Stimulated activated CD4-positive, alpha-beta T cell treated with anti-CD3 and anti-CD28 coated beads, TNF-alpha, amount 100 ng/mL, for 1 hour (primary cell): Measurements from ENCODE around the gene NOC4L.

Source experiments
- DNase-seq, 3 donors: peaks; one replicate each; pipeline ENCODE4 v3.0.0-alpha.2; 2020; ENCODE audit warnings: low read depth in 3 of 3, low spot score in 1 of 3

Gene NOC4L

DNA sequence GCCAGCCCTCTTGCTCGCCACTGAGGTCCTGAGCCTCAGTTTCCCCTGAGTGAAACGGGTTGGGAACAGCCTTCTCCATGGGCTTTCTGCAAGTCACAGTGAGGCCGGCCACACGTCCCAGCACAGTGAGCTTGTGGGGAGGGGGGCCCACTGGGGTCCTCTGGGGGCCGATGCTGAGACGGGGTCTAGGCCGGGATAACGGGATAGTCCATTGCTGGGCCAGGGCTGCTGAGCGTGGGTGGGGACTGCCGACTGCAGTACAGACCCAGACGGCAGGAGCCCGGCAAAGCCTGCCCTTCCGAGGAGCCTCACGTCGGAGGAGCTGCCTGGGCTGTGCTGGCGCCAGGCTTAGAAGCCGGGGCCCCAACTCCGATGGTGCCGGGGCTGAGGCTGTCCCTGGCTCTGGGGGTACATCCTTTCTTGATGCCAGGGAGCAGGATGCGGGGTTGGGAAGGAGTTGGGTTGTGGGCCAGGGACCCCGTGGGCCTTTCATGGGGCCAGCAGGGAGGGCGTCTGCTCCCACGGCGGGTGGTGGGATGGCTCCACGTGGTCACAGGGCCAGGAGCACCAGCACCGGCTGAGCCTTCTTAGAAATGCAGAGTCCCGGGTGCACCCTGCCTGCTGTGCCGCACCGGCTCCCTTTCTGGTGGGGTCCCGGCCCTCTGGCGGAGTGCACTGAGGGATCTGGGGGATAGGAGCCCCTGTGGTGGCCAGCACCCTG, 24.2 kb downstream of the NOC4L start:
- DNase-seq, result no peak

GRCh38 chr12:132169376-132169775, 25.1 kb downstream of the NOC4L start:
- no peak for DNase-seq

DNA sequence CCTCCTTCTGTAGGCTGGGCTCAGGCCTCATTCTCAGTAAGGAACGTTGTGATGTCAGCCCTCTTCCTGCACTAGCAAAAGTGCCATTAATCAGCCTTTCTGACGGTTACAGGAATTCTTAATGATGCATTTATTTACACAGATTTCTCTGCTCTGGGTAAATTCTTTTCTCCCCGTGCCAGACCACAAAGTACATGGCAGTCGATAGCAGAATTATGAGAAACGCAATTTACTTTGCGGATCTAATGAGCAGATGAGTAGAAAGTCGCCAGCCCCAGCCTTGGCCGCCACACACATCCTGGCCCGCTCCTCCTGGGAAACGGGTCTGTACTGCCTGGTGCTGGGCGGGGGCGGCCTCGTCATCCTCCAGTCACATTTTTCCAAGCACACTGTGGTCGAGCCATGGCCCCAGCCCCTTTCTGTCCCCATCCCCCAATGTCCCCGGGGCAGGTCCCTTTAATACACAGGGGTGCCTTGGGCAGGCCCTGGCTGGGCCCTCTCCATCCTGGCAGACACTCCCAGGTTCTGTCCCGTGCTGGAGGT, 25.9 kb downstream of the NOC4L start:
- no peak for DNase-seq

DNA sequence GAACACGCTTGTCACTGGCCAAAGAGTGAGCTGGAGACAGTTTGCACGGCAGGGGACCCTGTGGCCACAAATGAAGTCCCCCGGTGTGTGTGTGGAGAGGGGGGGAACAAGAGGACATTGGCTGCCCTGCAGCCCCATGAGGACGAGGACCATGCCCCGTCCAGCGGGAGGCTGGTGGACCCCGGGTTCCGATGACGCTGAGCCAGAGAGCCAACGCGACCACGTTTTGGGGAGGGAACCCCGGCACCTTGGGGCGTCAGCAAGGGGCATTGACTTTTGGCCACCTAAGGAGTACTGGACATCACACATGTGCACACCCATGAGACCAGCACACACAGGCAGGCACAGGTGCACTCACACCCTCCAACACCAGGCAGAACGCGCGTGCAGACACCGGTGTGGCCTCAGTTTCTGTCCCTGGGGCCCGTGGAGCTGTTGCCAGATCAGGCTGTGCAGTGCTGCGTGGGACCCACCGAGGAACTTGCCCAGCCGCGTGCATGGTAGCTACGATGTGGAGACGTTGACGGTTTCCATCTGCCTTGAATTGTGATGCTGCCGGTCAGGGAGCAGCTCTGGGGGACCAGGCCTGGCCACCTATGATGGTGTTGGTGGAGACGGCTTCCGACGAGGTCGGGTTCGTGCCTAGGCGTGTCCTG, 26.5 kb downstream of the NOC4L start:
- no peak for DNase-seq

DNA sequence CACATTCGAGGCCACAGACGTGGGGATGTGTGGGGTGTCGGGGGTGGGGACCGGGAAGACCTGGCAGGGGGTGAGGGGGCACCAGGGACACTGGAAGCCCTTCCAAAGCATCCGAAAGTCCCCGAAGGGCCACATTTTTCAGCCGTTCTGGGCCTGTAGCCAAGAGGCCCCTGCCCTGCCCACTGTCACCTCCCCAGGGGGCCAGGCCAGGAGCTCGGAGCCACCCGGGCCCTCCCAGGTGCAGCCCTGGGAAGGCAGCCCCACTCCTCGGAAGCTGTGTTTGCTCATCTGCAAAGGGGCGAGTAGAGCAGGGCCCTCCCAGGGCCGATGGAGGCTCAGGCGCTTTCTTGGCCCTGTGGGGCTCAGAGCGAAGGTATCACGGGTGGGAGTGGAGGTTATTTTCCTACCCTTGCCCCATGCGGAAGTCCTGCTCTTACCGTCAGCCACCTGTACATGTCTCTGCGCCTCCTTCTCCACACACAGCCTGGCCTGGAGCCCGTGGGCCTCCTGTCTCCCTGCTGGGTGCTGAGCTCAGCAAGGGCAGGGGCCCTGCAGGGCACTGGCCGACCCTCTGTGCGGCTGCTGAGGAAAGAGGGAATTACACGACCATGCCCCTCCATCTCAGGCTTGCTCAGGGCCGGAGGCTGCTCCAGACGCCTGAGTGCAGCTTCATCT, 27.2 kb downstream of the NOC4L start:
- DNase-seq, result no peak

GRCh38 chr12:132171968-132172521, 27.8 kb downstream of the NOC4L start:
- no peak for DNase-seq

GRCh38 chr12:132172619-132173018, 28.4 kb downstream of the NOC4L start:
- no peak for DNase-seq

GRCh38 chr12:132173135-132174014, 29.1 kb downstream of the NOC4L start:
- DNase-seq, result no peak

- DNase-seq, result no peak
Measured at GRCh38 chr12:132174015-132174838, 30.0 kb downstream of the NOC4L start.

DNA sequence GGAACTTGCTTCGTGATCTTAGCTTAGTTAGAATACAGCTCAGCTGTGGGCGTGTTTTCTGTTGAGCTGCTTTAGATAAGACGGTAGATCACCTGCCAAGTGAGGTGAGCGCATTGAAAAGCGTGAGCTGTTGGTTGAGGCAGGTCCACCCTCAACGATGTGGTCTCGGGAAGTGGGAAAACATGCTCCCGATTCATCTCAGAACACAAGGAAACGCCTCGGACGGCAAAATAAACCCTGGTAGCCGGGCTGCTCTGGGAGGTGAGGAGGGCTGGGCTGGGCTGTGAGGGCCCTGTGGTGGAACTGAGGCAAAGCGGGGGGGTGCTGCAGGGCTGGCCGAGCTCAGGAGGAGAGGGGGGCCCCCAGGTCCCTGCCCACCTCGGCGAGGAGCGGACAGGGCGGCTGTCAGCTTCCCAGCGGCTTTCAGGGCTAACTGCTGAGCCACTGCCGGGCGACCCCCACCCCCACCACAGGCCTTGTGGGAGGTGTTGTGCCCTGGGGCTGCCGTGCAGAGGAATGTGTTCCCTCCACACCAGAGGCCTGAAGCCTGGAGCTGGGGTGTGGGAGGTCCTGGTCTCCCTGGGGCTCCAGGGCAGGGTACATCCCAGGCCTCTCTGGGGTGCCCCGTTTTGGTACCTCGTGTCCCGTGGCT, 30.7 kb downstream of the NOC4L start:
- no peak for DNase-seq

DNA sequence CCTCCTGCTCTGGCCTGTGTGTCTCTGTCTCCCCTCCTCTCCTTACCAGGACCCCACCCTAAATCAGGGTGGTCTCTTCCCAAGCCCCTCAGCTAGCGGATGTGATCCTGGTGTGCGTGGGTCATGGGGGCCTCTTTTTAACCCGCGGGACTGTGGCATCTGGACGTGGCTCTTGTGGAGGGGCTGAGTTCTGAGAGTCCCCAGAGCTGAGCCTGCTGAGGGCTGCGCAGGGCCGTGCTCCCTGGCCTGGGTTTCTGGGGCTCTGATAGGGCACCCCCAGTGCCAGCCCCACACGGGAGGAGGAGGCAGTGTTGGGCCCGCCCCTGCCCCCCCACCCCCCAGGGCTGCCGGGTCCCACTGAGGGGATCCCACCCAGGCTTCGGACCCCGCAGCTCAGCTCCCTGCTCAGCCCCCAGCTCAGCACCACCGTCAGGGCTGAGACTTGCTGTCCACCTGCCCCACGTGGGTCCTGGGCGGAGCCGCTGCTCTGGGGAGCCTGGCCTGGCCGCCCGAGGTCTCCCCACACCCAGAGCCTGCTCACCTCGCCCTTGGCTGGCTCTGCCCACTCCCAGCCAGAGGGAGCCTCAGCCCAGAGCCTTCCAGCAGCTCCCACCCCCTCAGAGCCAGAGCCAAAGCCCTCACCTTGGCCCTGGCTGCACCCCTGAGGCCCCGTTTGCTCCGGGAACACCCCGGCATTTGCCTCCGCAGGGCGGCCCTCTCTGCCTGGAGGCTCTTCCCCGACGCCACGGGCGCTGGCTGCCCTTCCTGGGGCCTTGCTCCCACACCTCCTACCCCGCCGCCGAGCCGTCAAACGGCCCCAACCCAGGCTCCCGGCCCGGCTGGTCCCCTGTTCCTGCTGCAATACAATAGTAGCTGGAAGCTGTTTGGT, 31.5 kb downstream of the NOC4L start:
- DNase-seq, result no peak

GRCh38 chr12:132176385-132176919, 32.2 kb downstream of the NOC4L start:
- DNase-seq, result no peak

DNA sequence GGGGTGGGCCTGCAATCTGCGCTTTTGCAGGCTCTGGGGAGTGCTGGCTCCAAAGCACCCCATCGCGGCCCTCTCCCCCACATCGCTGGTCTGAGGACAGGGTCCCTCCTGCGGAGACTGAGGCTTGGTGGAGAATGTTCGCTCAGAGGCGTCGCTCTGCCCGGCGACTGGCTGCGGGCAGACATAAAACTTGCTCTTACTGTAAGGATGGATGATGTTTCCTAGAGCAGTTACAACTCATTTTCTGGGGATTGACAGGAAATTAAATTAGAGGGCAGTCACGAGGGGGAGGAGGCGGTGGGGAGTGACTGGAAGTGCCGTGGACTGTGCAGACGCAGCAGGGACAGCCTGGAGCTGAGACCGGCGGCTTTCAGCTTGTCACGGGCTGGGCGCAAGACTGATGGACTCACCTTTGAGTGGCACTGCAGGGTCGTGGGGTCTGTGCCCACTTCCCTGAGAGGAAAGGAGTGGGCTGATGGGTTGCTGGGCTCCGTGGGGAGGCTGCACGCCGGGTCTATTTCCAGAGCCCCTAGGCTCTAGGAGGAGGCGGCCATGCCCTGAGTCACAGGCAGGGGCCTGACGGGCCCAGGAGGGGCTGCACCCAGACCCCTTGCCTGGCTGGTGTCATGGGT, 32.8 kb downstream of the NOC4L start:
- DNase-seq, result no peak

DNA sequence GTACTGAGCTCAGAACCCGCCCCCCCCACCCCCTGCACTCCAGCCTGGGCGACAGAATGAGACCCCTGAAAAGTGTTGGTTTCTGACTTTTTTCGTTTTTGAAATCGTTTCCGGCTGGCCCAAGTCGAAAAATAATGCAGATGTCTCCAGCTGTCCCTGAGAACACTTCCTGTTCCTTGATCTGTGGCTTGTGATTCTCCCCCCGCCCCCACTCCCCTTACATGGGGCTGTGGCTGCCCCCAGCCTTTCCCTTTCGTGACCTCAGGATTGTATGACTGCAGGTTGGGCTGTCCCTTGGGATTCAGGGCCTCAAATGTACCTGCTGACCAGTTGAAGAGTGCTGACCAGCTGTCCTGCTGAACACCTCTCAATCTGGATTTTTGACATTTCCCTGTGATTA, 34.1 kb downstream of the NOC4L start:
- DNase-seq, result no peak

DNA sequence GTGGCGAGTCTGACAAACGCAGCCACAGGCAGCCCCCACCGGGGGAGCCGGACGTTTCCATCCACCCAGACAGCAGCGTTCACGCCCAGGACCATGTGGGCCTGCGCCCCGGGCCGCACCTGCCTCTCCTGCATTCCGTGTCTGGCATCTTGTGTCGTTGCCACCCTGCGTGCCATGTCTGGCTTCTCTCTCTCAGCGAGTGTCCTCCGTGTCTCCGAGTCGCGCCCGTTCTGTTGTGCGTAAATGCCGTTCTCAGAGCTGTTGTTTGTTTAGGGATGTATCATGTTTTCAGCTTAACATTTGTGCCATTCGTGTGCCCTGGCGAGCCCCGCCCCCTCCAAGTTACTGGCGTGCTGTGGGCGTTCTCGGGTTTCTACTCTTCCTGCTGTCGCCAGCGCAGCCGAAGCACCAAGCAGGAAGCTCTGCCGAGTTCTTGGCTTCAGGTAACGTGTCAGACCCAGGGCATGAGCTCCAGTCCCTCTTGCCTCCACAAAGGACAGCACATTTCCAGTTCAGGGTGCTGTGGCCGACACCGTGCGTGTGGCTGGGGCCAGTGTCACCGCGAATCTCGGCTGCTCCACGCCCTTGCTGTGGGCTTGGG, 34.6 kb downstream of the NOC4L start:
- peak in 1 of 3 donors; percentile 22 for DNase-seq

DNA sequence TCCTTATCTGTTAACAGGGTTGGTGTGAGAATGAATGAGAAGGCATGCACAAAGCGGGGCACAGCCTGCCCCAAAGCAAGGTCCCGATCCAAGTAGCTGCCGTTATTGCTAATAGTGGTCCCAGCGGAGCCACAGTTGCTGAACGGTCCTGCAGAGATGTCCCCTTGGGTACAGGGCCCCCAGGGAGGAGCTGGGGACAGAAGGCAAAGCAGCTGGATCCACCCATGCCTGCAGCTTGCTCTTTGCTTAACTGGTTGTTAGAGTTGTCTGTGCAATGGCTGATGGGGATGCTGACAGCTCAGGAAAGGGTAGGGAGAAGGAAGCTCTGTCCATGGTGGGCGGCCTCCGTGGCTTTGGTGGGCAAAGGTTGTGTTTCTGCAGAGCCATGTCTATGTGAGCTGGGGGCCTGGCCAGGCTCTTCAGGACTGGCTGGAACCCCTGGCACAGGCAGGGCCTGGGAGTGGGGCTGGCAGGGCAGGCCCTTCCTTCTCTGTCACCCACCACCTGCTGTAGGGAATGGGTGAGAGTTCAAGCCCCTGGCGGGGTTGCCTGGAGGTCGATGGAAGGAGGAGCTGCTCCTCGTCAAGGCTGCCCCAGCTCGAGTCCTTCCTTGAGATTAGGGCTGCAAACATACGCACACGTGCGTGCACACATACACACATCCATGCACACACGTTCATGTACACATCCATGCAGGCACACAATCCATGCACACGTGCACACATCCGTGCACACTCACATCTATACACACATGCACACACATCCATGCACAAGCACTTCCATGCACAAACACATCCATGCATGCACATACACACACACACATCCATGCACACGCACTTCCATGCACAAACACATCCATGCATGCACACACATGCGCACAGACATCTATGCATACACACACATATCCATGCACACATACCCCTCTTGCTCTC, 35.4 kb downstream of the NOC4L start:
- no peak for DNase-seq
